ENCODE results near the gene TRAF2. TPM values are rescaled to one million over a fixed set of nuclear protein-coding genes. Genes with fewer than 3 reads are reported as not detected.

TRAF2 gene
- total and polyA plus RNA-seq, 2 of the 8 experiments (the other 6 are each of a cell fraction or from before 2014, with no cell fraction given): 26.9 to 50.2 TPM

DNA sequence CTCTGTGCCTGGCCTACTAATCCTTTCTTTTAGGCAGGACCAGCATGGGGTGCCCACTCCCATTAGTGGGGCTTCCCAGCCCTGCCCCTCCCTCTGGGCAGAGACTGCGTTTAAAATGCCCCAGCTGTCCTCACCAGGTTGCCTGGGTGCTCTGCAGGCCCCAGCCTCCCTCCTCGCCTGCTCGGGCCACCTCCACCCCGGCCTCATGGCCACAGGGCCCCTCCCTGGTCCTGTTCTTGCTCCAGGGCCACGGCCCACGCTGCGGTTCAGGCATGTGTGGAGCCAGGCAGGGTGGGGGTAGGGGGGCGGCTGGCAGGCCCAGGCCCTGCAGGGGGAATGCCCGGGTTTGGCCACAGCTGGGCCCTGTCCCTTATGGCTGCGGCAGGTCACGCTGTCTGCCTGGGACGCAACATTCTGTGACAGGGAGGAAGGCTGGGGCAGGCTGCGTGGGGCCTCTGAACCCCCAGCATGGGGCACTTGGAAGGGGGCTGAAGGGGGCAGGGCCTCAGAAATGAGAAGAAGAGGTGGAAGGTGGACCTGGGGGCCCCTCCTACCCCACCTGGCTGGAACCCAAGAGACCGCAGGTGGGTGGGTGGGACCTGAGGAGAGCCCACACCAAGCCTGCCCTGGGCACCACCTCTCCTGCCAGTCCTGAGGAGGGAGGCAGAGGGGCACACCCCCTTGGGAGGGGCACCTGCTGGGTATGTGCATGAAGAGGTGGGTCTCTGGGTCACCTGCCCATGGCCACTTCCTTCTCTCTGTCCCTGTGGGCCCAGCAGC, 65.4 kb downstream of the TRAF2 start, which contains the start of gene LCN12 (continued):
- TF ChIP-seq, protein P1, sequence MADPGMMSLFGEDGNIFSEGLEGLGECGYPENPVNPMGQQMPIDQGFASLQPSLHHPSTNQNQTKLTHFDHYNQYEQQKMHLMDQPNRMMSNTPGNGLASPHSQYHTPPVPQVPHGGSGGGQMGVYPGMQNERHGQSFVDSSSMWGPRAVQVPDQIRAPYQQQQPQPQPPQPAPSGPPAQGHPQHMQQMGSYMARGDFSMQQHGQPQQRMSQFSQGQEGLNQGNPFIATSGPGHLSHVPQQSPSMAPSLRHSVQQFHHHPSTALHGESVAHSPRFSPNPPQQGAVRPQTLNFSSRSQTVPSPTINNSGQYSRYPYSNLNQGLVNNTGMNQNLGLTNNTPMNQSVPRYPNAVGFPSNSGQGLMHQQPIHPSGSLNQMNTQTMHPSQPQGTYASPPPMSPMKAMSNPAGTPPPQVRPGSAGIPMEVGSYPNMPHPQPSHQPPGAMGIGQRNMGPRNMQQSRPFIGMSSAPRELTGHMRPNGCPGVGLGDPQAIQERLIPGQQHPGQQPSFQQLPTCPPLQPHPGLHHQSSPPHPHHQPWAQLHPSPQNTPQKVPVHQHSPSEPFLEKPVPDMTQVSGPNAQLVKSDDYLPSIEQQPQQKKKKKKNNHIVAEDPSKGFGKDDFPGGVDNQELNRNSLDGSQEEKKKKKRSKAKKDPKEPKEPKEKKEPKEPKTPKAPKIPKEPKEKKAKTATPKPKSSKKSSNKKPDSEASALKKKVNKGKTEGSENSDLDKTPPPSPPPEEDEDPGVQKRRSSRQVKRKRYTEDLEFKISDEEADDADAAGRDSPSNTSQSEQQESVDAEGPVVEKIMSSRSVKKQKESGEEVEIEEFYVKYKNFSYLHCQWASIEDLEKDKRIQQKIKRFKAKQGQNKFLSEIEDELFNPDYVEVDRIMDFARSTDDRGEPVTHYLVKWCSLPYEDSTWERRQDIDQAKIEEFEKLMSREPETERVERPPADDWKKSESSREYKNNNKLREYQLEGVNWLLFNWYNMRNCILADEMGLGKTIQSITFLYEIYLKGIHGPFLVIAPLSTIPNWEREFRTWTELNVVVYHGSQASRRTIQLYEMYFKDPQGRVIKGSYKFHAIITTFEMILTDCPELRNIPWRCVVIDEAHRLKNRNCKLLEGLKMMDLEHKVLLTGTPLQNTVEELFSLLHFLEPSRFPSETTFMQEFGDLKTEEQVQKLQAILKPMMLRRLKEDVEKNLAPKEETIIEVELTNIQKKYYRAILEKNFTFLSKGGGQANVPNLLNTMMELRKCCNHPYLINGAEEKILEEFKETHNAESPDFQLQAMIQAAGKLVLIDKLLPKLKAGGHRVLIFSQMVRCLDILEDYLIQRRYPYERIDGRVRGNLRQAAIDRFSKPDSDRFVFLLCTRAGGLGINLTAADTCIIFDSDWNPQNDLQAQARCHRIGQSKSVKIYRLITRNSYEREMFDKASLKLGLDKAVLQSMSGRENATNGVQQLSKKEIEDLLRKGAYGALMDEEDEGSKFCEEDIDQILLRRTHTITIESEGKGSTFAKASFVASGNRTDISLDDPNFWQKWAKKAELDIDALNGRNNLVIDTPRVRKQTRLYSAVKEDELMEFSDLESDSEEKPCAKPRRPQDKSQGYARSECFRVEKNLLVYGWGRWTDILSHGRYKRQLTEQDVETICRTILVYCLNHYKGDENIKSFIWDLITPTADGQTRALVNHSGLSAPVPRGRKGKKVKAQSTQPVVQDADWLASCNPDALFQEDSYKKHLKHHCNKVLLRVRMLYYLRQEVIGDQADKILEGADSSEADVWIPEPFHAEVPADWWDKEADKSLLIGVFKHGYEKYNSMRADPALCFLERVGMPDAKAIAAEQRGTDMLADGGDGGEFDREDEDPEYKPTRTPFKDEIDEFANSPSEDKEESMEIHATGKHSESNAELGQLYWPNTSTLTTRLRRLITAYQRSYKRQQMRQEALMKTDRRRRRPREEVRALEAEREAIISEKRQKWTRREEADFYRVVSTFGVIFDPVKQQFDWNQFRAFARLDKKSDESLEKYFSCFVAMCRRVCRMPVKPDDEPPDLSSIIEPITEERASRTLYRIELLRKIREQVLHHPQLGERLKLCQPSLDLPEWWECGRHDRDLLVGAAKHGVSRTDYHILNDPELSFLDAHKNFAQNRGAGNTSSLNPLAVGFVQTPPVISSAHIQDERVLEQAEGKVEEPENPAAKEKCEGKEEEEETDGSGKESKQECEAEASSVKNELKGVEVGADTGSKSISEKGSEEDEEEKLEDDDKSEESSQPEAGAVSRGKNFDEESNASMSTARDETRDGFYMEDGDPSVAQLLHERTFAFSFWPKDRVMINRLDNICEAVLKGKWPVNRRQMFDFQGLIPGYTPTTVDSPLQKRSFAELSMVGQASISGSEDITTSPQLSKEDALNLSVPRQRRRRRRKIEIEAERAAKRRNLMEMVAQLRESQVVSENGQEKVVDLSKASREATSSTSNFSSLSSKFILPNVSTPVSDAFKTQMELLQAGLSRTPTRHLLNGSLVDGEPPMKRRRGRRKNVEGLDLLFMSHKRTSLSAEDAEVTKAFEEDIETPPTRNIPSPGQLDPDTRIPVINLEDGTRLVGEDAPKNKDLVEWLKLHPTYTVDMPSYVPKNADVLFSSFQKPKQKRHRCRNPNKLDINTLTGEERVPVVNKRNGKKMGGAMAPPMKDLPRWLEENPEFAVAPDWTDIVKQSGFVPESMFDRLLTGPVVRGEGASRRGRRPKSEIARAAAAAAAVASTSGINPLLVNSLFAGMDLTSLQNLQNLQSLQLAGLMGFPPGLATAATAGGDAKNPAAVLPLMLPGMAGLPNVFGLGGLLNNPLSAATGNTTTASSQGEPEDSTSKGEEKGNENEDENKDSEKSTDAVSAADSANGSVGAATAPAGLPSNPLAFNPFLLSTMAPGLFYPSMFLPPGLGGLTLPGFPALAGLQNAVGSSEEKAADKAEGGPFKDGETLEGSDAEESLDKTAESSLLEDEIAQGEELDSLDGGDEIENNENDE (IDR thresholded peaks at IDR 0.05; ENCODE audit: insufficient replicate concordance, low read length): no peak
- no peak for TF ChIP-seq SIRT6 (IDR thresholded peaks at IDR 0.05; ENCODE audit: low read length)

Measured in H1 (cell line).